Measurements from ENCODE around the gene HES5. TPM values are rescaled to one million over a fixed set of nuclear protein-coding genes. Genes with fewer than 3 reads are reported as not detected.

The HES5 gene
- total and polyA plus RNA-seq, 2 experiments from 2014 or later = not detected

DNA sequence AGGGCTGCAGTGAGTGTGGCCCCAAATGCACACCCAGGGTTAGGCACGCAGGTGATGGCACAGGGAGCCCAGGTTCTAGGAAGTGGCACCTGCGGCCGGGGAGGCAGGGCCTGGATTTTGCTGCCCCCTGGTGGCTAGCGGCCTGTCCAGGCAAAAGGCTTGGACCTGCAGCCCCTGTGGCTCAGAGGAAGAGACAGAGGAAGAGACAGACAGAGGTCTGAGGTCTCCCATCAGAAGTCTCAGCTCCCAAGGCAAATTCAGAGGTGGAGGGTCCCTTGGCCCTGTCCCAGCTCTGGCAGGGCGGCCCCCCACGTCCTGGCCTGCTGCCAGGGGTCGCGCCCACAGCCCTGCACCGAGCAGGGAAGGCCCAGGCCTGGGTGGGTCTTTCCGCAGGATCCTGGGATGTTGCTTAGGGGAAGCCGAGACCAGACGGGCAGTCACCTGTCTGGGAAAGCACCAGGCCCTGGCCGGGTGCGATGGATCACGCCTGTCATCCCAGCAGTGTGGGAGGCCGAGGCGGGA is 18.1 kb upstream of the HES5 start:
- DNase-seq = peak; percentile 82
- WGBS, 2 experiments (ENCODE audit: low coverage in 1 of 2, low lambda C conversion rate in 2 of 2, missing lambda C conversion rate in 2 of 2) = 0 to 3% methylated on average over 17 of the region's 17 CpGs
- Histone ChIP-seq H3K9ac (peak overlapping the region; percentile 72), H3K4me2 (ENCODE audit: unreplicated experiment) (peak overlapping the region; percentile 53), H3K9me2 (ENCODE audit: insufficient read depth) (no peaks in the 10 kb centered on the region), H3K4me1 (ENCODE audit: insufficient read depth) (peaks cover 10% of the 10 kb centered on the region), H3K27ac (peak overlapping the region; percentile 63), H3K79me2 (ENCODE audit: insufficient read depth) (no peaks in the 10 kb centered on the region), H3K9me3 (ENCODE audit: low read depth) (no peaks in the 10 kb centered on the region), H4K20me1 (ENCODE audit: insufficient read depth) (no peaks in the 10 kb centered on the region), H3K4me3 (peak overlapping the region; percentile 44), H3K27me3 (replicated peaks; ENCODE audit: insufficient read depth) (no peaks in the 10 kb centered on the region), H3F3A (ENCODE audit: insufficient read depth) (peaks cover 4% of the 10 kb centered on the region; the same call in 1 of the 2 replicates), H2AFZ (peak overlapping the region; percentile 72), H3K36me3 (ENCODE audit: low read depth) (no peaks in the 10 kb centered on the region)
- in situ Hi-C loops (cut with MboI) = loop anchor here (10.0 kb wide), 1 partner anchor 133 kb away; the partner anchor contains the start of gene PEX10
- TF ChIP-seq EZH2 (IDR thresholded peaks at IDR 0.05; ENCODE audit: insufficient read depth, poor library complexity, severe bottlenecking) = no peak
- TF ChIP-seq EZH2phosphoT487 (IDR thresholded peaks at IDR 0.05; ENCODE audit: insufficient read depth, low read depth) = no peak

DNA sequence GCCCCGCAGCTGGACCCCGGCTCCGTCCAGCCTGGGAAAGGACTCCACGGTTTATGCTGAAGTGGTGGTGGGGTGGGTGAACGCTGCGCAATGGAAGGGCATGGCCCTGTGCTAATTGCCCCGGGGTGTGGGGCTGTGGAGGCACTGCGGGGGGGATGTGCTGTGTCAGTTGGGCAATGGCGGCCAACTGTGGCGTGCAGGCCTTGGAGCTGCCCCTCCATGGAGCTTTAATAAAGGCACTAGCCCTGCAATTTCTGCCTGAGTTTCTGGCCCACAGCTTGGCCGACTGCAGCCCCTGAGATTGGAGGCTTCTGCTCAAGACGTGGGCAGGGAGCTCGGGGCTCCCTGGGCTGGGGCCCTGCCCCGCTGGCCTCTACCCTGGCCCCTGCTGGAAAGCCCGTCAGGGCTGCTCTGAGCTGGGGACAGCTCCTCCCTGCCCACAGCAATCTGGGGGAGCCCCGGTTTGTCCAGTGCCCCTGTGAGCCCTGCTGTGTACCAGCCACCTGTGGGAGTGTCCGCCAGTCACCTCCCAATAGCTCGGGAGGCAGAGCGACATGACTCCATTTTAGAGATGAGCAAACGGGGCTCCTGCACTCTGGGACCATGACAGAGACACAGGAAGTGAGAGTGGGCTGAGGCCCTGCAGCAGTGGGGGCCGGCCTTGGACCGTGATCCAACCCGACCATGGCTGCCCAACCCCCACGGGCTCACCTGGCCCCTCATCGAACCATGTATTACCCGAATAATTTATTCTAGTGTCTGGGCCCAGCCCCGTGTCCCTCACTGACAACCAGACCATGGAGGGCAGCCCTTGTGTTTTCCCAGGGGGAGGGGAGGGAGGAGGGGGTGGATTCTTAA is 17.4 kb upstream of the HES5 start:
- peaks cover 4% of the 10 kb centered on the region; the same call in 1 of the 2 replicates for H3F3A ChIP-seq (ENCODE audit: insufficient read depth)
- in situ Hi-C loops (cut with MboI) = loop anchor here (10.0 kb wide), 1 partner anchor 133 kb away; the partner anchor contains the start of gene PEX10
- H3K27me3 ChIP-seq (replicated peaks; ENCODE audit: insufficient read depth) = no peaks in the 10 kb centered on the region
- WGBS, 2 experiments (ENCODE audit: low coverage in 1 of 2, low lambda C conversion rate in 2 of 2, missing lambda C conversion rate in 2 of 2) = 17 to 27% methylated on average over 21 to 23 of the region's 27 CpGs
- no peaks in the 10 kb centered on the region for H3K9me3 ChIP-seq (ENCODE audit: low read depth)
- no peaks in the 10 kb centered on the region for H3K79me2 ChIP-seq (ENCODE audit: insufficient read depth)
- H3K27ac ChIP-seq = no peak overlapping the region
- H3K36me3 ChIP-seq (ENCODE audit: low read depth) = no peaks in the 10 kb centered on the region
- H3K4me2 ChIP-seq (ENCODE audit: unreplicated experiment) = peak overlapping the region; percentile 54
- H3K9ac ChIP-seq = no peak overlapping the region
- H3K4me3 ChIP-seq = peak overlapping the region; percentile 68
- no peak for TF ChIP-seq EZH2phosphoT487 (IDR thresholded peaks at IDR 0.05; ENCODE audit: insufficient read depth, low read depth)
- no peak for TF ChIP-seq EZH2 (IDR thresholded peaks at IDR 0.05; ENCODE audit: insufficient read depth, poor library complexity, severe bottlenecking)
- DNase-seq = peak; percentile 32
- peak overlapping the region; percentile 75 for H2AFZ ChIP-seq
- no peaks in the 10 kb centered on the region for H3K9me2 ChIP-seq (ENCODE audit: insufficient read depth)
- no peaks in the 10 kb centered on the region for H4K20me1 ChIP-seq (ENCODE audit: insufficient read depth)
- H3K4me1 ChIP-seq (ENCODE audit: insufficient read depth) = peaks cover 10% of the 10 kb centered on the region

GRCh38 chr1:2546515-2547209 is 16.6 kb upstream of the HES5 start:
- peaks cover 10% of the 10 kb centered on the region for H3K4me1 ChIP-seq (ENCODE audit: insufficient read depth)
- peak overlapping the region; percentile 75 for H2AFZ ChIP-seq
- peak overlapping the region; percentile 54 for H3K4me2 ChIP-seq (ENCODE audit: unreplicated experiment)
- H3K9me3 ChIP-seq (ENCODE audit: low read depth) = no peaks in the 10 kb centered on the region
- no peaks in the 10 kb centered on the region for H3K9me2 ChIP-seq (ENCODE audit: insufficient read depth)
- H3K4me3 ChIP-seq = peak overlapping the region; percentile 68
- H3K27me3 ChIP-seq (replicated peaks; ENCODE audit: insufficient read depth) = no peaks in the 10 kb centered on the region
- DNase-seq = peak; percentile 74
- no peak for TF ChIP-seq EZH2phosphoT487 (IDR thresholded peaks at IDR 0.05; ENCODE audit: insufficient read depth, low read depth)
- TF ChIP-seq EZH2 (IDR thresholded peaks at IDR 0.05; ENCODE audit: insufficient read depth, poor library complexity, severe bottlenecking) = no peak
- H3F3A ChIP-seq (ENCODE audit: insufficient read depth) = peaks cover 4% of the 10 kb centered on the region; the same call in 1 of the 2 replicates
- no peaks in the 10 kb centered on the region for H3K36me3 ChIP-seq (ENCODE audit: low read depth)
- no peaks in the 10 kb centered on the region for H3K79me2 ChIP-seq (ENCODE audit: insufficient read depth)
- no peaks in the 10 kb centered on the region for H4K20me1 ChIP-seq (ENCODE audit: insufficient read depth)
- H3K9ac ChIP-seq = peak overlapping the region; percentile 66
- WGBS, 2 experiments (ENCODE audit: low coverage in 1 of 2, low lambda C conversion rate in 2 of 2, missing lambda C conversion rate in 2 of 2) = 2% methylated on average over 33 to 35 of the region's 52 CpGs
- no peak overlapping the region for H3K27ac ChIP-seq
- in situ Hi-C loops (cut with MboI) = loop anchor here (10.0 kb wide), 1 partner anchor 132 kb away; the partner anchor contains the start of gene PEX10

Data from GM23248 (cell line).